Activated CD8-positive, alpha-beta T cell treated with anti-CD3 and anti-CD28 coated beads, Interleukin-2, amount 10 ng/mL, durations not matched to agents 7 days and 5 days (primary cell): ENCODE measurements around the gene WASHC4. TPM values are rescaled to one million over a fixed set of nuclear protein-coding genes. Genes with fewer than 3 reads are reported as not detected.

ENCODE experiments used
- ATAC-seq: fragments of 150-1000 bp; cut with Tn5 transposase; one replicate; pipeline ENCODE4 v1.10.0; 2021; ENCODE audit warnings: moderate library complexity
- CTCF ChIA-PET: fragments of 350-600 bp; sonication (Branson Sonifier 250); formaldehyde crosslinking; loops from one replicate; lab custom pipeline; 2021; ENCODE audit warnings: antibody characterized with exemption; lab: Charles Lee
- POLR2A ChIA-PET: fragments of 350-600 bp; sonication (Branson Sonifier 250); formaldehyde crosslinking; loops from one replicate; lab custom pipeline; 2021; ENCODE audit warnings: antibody characterized with exemption; lab: Charles Lee
- DNase-seq: peaks from one replicate; pipeline ENCODE4 v3.0.0-alpha.2; 2020
- H3K27ac Mint-ChIP-seq: one replicate; pipeline ENCODE4 v1.8.0; 2021; ENCODE audit warnings: mild to moderate bottlenecking, mixed read lengths
- H3K27me3 Mint-ChIP-seq: one replicate; pipeline ENCODE4 v1.8.0; 2021; ENCODE audit warnings: low read depth, mixed read lengths
- H3K36me3 Mint-ChIP-seq: one replicate; pipeline ENCODE4 v1.8.0; 2021; ENCODE audit warnings: low read depth, mixed read lengths
- H3K4me1 Mint-ChIP-seq: one replicate; pipeline ENCODE4 v1.8.0; 2021; ENCODE audit warnings: low read depth, mixed read lengths
- H3K4me3 Mint-ChIP-seq: one replicate; pipeline ENCODE4 v1.8.0; 2021; ENCODE audit warnings: mild to moderate bottlenecking, mixed read lengths
- H3K9me3 Mint-ChIP-seq: one replicate; pipeline ENCODE4 v1.8.0; 2022; ENCODE audit warnings: mixed read lengths; ENCODE audit not compliant: insufficient read depth
- total RNA-seq, 2 experiments: library from RNA; stranded (reverse); gene quantifications; one replicate each; pipeline ENCODE4 v1.2.3, GENCODE V29; 2021

WASHC4 gene
- total RNA-seq, 2 experiments from 2014 or later: 39.2 to 42.8 TPM

DNA sequence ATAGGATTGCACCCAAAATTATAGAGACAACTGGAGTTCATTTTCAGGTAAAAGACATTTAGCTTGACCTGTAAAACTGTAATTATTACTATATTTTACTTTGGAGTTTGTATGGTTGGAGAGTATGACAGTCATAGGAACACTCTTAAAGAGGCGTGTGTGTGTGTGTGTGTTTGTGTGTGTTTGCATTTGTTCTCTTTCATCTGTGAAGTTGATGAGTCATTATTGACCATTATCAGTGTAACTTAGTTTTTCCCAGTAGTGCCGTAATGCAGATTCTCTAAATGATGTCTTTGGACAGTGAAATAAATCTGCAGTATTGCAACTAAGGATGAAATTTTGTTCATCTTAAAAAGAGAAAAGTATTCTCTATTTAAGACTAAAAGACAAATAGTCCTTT lies 13.0 kb downstream of the WASHC4 start:
- CTCF ChIA-PET: no interaction called here
- POLR2A ChIA-PET: no interaction called here
- H3K27ac Mint-ChIP-seq: no peak overlapping the region
- H3K4me1 Mint-ChIP-seq: no peaks in the 10 kb centered on the region
- H3K36me3 Mint-ChIP-seq: peaks cover 63% of the 10 kb centered on the region
- H3K4me3 Mint-ChIP-seq: no peak overlapping the region
- no peak for DNase-seq
- no peaks in the 10 kb centered on the region for H3K9me3 Mint-ChIP-seq
- H3K27me3 Mint-ChIP-seq: no peaks in the 10 kb centered on the region
- no peak for ATAC-seq

DNA sequence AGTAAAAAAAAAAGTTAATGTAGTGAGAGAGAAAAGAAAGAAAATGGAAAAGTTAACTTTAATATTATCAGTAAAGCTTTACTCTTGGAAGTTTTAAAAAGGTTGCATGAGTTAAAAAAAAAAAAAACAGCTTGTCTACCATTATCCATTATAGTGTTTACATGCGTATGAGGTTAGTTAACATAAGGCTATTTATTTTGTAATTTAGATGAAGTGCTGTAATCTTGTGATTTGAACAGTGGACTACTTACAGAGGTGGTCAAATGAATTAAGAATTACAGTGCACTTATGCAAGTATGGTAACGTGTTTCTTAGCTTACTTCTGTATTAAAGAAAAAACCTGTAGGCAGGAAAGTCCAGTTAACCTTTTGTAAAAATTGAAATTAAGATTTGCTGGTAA lies 30.7 kb downstream of the WASHC4 start:
- no peak overlapping the region for H3K27ac Mint-ChIP-seq

DNA sequence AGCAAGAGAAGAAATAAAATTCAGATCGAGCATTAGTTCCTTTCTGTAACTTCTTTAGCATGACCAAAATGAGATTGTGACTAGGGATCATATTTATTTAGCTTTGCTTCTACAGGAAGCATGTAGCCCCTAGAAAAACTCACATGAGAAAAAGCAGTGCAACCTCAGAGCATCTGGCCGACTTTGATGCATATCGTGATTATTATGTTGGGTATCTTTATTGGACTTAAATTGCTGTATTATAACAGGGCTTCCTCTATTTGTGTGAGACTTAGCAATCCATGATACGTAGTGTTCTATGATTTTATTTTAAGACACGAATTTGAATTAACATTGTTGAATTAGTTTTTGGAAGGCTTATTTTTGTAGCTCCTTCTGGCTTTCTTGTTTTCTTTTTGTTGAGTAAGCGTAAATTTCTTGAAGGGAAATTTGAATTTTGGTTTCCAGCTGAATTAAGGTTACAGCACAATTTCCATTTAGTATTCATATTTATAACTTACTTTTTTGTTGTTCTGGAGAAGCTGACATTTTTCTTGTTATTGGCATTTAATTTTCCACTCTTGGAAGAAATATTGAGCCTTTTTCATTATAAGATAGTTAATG lies 33.9 kb downstream of the WASHC4 start:
- H3K27ac Mint-ChIP-seq: no peak overlapping the region
- no peaks in the 10 kb centered on the region for H3K27me3 Mint-ChIP-seq
- no peak overlapping the region for H3K4me3 Mint-ChIP-seq
- ATAC-seq: no peak
- ChIA-PET POLR2A (interaction anchor here (0.6 kb wide), 1 partner anchor 1107 kb away, joined by 3 read pairs; no protein-coding TSS in a partner anchor), CTCF (no interaction called here)
- DNase-seq: no peak
- no peaks in the 10 kb centered on the region for H3K4me1 Mint-ChIP-seq
- H3K9me3 Mint-ChIP-seq: no peaks in the 10 kb centered on the region
- peaks cover 54% of the 10 kb centered on the region for H3K36me3 Mint-ChIP-seq

More for the DNA sequence above, 30.7 kb downstream of the WASHC4 start:
- no peak for ATAC-seq
- no peaks in the 10 kb centered on the region for H3K9me3 Mint-ChIP-seq
- peaks cover 61% of the 10 kb centered on the region for H3K36me3 Mint-ChIP-seq
- no peaks in the 10 kb centered on the region for H3K27me3 Mint-ChIP-seq
- no peak for DNase-seq
- CTCF ChIA-PET: no interaction called here
- peaks cover 2% of the 10 kb centered on the region for H3K4me1 Mint-ChIP-seq
- POLR2A ChIA-PET: no interaction called here
- H3K4me3 Mint-ChIP-seq: no peak overlapping the region

DNA sequence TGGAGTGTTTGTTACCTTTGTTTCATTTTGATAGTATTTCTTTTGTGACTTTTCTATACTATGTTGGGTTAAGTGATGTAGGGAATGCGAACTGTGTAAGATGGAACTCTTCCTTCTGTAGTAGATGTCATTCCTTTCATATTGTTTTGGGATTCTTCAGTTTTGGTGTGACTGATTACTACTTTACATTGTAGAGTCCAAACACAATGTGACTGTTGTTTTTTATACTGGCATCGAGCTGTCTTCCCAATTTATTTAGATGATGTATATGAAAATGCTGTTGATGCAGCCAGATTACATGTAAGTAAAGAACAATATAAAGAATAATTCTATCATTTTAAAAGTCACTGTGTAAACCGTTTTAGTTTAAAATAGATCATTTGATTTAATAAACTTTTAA lies 34.7 kb downstream of the WASHC4 start:
- no peak overlapping the region for H3K27ac Mint-ChIP-seq
- peaks cover 55% of the 10 kb centered on the region for H3K36me3 Mint-ChIP-seq

DNA sequence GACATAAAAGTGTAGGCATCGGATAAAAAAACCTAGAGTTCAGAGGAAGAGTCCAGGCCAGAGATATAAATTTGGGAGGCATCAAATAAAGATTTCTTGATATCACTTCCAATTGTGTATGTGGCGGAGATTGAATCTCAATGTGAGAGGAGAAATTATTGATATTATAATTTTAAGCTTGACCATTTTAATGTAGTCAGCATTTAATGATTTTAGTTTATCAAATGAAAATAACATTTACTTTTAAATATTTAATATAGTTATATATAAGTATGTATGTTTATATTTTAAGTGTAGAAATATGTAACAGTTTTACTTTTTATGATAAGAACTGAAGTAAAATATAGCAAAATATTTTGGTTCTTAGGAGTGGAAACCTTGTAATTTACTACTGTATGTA lies 48.7 kb downstream of the WASHC4 start:
- POLR2A ChIA-PET: no interaction called here
- Mint-ChIP-seq H3K4me1 (no peaks in the 10 kb centered on the region), H3K4me3 (no peak overlapping the region), H3K36me3 (peaks cover 41% of the 10 kb centered on the region), H3K27me3 (no peaks in the 10 kb centered on the region), H3K9me3 (no peaks in the 10 kb centered on the region), H3K27ac (no peak overlapping the region)
- CTCF ChIA-PET: no interaction called here
- DNase-seq (no peak), ATAC-seq (no peak)

More for the DNA sequence above, 34.7 kb downstream of the WASHC4 start:
- CTCF ChIA-PET: interaction anchor here (1.0 kb wide), 1 partner anchor 9 kb away, joined by 3 read pairs; no protein-coding TSS in a partner anchor
- Mint-ChIP-seq H3K9me3 (no peaks in the 10 kb centered on the region), H3K4me1 (no peaks in the 10 kb centered on the region), H3K4me3 (no peak overlapping the region), H3K27me3 (no peaks in the 10 kb centered on the region)
- ATAC-seq (no peak), DNase-seq (no peak)
- POLR2A ChIA-PET: interaction anchor here (0.6 kb wide), 1 partner anchor 1106 kb away, joined by 3 read pairs; no protein-coding TSS in a partner anchor

DNA sequence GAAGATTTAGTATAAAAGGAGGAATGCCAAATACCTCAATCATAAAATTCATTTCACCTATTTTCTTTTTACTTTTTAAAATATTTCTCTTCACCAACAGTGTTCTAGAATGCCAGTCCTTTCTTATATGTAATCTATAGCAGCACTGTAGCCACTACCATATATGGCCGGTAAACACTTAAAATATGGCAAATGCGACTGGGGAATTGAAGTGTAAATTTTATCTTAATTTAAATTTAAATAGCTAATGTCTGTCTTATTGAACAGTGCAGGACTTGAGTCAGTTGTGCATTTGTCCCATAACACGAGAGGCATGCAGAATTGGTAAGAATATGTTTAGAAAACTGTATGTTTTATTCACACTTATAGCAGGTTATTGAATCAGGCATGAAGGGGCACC lies 50.1 kb downstream of the WASHC4 start:
- no peaks in the 10 kb centered on the region for H3K27me3 Mint-ChIP-seq
- peaks cover 44% of the 10 kb centered on the region for H3K36me3 Mint-ChIP-seq
- no peaks in the 10 kb centered on the region for H3K4me1 Mint-ChIP-seq
- CTCF ChIA-PET: no interaction called here
- no peaks in the 10 kb centered on the region for H3K9me3 Mint-ChIP-seq
- POLR2A ChIA-PET: no interaction called here
- ATAC-seq (no peak), DNase-seq (no peak)
- H3K27ac Mint-ChIP-seq: no peak overlapping the region
- H3K4me3 Mint-ChIP-seq: no peak overlapping the region

DNA sequence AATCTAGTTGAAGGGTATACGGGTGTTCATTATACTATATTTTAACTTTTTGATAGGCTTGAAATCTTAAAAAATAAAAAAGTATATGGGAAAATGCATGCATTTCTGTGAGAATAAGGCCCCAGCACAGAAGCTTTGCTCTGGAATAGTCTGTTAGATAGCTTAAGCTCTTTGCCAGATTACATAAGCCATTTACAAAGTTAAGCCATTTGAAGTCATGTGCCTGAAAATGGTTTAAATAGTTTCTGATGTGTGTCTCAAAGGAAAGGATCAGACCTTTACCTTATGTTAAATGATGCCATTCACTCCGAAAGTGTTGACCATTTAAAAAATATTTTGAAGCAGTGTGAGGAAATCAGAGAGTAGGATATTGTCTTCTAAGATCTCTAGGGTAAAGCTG lies 51.3 kb downstream of the WASHC4 start:
- Mint-ChIP-seq H3K27ac (no peak overlapping the region), H3K27me3 (no peaks in the 10 kb centered on the region), H3K36me3 (peaks cover 49% of the 10 kb centered on the region), H3K9me3 (no peaks in the 10 kb centered on the region), H3K4me3 (no peak overlapping the region), H3K4me1 (no peaks in the 10 kb centered on the region)
- DNase-seq (no peak), ATAC-seq (no peak)
- ChIA-PET CTCF (interaction anchor here (1.2 kb wide), 1 partner anchor 17 kb away, joined by 3 read pairs; no protein-coding TSS in a partner anchor), POLR2A (no interaction called here)

DNA sequence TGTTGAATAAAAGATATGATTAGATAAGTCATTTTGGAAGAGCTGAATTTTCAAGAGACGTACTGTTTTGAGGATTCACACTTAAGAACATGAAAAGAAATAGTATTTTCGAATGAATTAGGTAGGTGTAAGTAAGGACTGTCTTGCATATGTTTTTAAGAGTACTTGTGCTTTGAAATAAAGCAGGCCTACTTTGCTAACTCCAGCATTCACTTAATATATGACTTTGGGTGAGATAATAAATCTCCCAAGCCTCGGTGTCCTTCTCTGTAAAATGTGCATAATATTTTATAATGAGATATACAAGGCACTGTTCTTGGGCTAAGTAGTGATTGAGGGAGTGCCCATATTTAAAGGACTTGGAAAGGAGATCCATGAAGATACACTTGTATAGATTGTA lies 54.6 kb downstream of the WASHC4 start:
- ChIA-PET POLR2A (no interaction called here), CTCF (no interaction called here)
- Mint-ChIP-seq H3K4me1 (no peaks in the 10 kb centered on the region), H3K36me3 (peaks cover 51% of the 10 kb centered on the region), H3K27me3 (no peaks in the 10 kb centered on the region), H3K9me3 (no peaks in the 10 kb centered on the region), H3K27ac (no peak overlapping the region), H3K4me3 (no peak overlapping the region)
- no peak for DNase-seq
- no peak for ATAC-seq

DNA sequence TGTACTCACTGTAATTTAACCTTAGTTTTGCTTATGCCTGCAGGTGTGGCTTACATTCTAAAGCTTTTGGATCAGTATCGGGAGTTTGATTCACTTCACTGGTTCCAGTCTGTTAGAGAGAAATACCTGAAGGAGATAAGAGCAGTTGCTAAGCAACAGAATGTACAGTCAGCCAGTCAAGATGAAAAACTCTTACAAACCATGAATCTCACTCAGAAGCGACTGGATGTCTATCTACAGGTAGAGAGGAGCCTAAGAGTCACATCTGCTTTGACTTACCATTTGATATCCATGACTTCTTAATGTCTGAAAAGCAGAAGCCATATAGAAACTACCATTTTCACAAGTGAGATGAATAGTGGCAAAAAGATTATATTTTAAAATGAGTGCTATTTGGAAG lies 56.5 kb downstream of the WASHC4 start:
- Mint-ChIP-seq H3K4me1 (no peaks in the 10 kb centered on the region), H3K27me3 (no peaks in the 10 kb centered on the region), H3K4me3 (no peak overlapping the region), H3K9me3 (no peaks in the 10 kb centered on the region), H3K27ac (no peak overlapping the region), H3K36me3 (peaks cover 49% of the 10 kb centered on the region)
- CTCF ChIA-PET: interaction anchor here (1.2 kb wide), 1 partner anchor 11 kb away, joined by 3 read pairs; no protein-coding TSS in a partner anchor
- DNase-seq: no peak
- POLR2A ChIA-PET: no interaction called here
- no peak for ATAC-seq

DNA sequence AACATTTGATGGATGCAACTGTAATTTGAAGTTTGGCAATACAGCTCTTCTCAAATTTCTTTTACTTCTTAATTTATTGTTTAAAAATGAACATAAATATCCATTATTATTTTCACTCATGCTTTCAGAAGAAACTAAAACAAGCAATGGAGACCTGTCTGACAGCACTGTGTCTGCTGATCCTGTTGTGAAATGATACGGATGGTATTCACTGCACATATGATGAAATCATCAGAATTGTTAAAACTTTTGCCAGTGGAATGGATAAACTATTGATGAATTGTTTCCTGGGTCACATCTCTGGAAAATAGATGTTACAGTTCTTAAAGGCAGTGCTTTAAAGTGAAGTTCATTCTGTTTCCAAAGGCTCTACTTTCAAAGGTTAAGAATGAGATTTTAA lies 59.2 kb downstream of the WASHC4 start:
- no peak overlapping the region for H3K27ac Mint-ChIP-seq
- H3K27me3 Mint-ChIP-seq: no peaks in the 10 kb centered on the region
- no peaks in the 10 kb centered on the region for H3K9me3 Mint-ChIP-seq
- H3K4me3 Mint-ChIP-seq: no peak overlapping the region
- POLR2A ChIA-PET: no interaction called here
- CTCF ChIA-PET: no interaction called here
- peaks cover 46% of the 10 kb centered on the region for H3K36me3 Mint-ChIP-seq
- ATAC-seq: no peak
- H3K4me1 Mint-ChIP-seq: no peaks in the 10 kb centered on the region
- no peak for DNase-seq

DNA sequence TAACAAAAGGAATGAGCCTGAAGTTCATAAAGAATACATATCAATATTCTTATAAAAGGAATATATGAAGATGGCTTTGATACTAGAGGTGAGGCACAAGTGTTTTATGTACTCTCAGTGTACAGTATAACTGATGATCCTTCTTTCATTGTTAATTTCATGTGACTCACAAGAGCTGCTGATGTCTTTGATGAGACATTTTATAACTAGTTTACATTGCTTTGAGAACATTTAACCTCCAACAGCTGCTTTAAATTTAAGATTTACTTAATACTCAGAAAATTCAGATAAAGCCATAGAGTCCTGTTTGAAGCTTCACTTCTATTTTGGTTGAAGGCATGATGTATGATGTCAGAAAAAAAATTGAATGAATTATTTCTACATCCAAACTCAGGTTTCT lies 59.8 kb downstream of the WASHC4 start:
- Mint-ChIP-seq H3K9me3 (no peaks in the 10 kb centered on the region), H3K27ac (no peak overlapping the region), H3K4me1 (no peaks in the 10 kb centered on the region), H3K36me3 (peaks cover 41% of the 10 kb centered on the region), H3K4me3 (no peak overlapping the region), H3K27me3 (no peaks in the 10 kb centered on the region)
- ATAC-seq (no peak), DNase-seq (no peak)
- POLR2A ChIA-PET: no interaction called here
- CTCF ChIA-PET: no interaction called here

DNA sequence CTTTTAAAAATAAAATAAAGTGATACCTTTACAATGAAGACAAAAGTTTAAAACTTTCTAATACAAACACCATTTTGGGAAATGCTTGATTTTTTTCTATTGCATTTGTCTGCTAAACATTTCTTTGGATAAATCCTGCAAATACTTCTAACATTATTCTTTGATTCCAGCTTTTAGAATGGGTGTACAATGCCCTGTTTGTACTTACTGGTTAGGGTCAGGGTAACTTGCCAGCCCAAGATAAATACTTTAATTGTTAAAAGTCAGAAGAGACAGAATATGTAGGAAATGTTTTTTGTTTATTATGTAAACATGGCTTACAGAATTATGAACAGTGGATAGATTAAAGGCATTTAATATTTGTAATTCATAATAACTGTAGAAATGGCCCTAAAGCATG lies 60.5 kb downstream of the WASHC4 start:
- no peak for DNase-seq
- Mint-ChIP-seq H3K27me3 (no peaks in the 10 kb centered on the region), H3K4me1 (no peaks in the 10 kb centered on the region), H3K4me3 (no peak overlapping the region), H3K27ac (no peak overlapping the region), H3K36me3 (peaks cover 41% of the 10 kb centered on the region), H3K9me3 (no peaks in the 10 kb centered on the region)
- ATAC-seq: no peak
- POLR2A ChIA-PET: no interaction called here
- CTCF ChIA-PET: no interaction called here

DNA sequence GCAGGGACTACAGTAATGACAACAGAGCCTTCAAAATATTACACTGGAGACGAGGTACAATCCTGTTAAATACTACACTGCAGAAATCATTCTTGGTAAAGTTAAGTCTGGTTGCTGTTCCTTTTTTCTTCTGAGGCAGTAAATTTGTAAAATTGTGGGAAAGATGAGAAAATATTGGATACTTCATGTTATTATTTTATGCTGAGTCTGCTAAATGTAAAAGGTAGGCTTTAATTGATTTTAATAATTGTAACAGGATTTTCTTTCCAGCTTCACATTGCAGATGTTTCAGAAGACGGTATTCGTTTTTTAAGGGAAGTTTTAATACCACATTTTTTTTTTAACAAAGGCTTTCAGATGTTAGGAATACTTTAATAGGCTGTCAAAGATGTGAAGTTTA lies 62.6 kb downstream of the WASHC4 start:
- DNase-seq (no peak), ATAC-seq (no peak)
- POLR2A ChIA-PET: no interaction called here
- CTCF ChIA-PET: no interaction called here
- Mint-ChIP-seq H3K4me1 (no peaks in the 10 kb centered on the region), H3K27me3 (no peaks in the 10 kb centered on the region), H3K9me3 (no peaks in the 10 kb centered on the region), H3K36me3 (peaks cover 35% of the 10 kb centered on the region), H3K27ac (no peak overlapping the region), H3K4me3 (no peak overlapping the region)
